Neuronal stem cell (in vitro differentiated cells): ENCODE data around the gene CHRD. TPM values are rescaled to one million over a fixed set of nuclear protein-coding genes. Genes with fewer than 3 reads are reported as not detected.

Source experiments
- DNase-seq: peaks from one replicate; pipeline ENCODE4 v3.0.0-alpha.2; 2013; ENCODE audit warnings: low spot score
- H2AFZ ChIP-seq: one replicate; pipeline ENCODE4 v1.6.1; 2013; ENCODE audit warnings: mild to moderate bottlenecking, low read length, inconsistent platforms
- H2AK5ac ChIP-seq: 2 replicates; pipeline ENCODE4 v1.6.1; 2013; ENCODE audit warnings: low read depth, mild to moderate bottlenecking, inconsistent platforms, low read length, moderate library complexity, mixed read lengths
- H2BK120ac ChIP-seq: 2 replicates; pipeline ENCODE4 v1.6.1; 2013; ENCODE audit warnings: low read depth, mild to moderate bottlenecking, inconsistent platforms, low read length, moderate library complexity, mixed read lengths
- H2BK12ac ChIP-seq: one replicate; pipeline ENCODE4 v1.6.1; 2013; ENCODE audit warnings: low read length, inconsistent platforms
- H2BK15ac ChIP-seq: 2 replicates; pipeline ENCODE4 v1.6.1; 2013; ENCODE audit warnings: mild to moderate bottlenecking, low read length, inconsistent platforms, mixed read lengths
- H2BK5ac ChIP-seq: one replicate; pipeline ENCODE4 v1.6.1; 2013; ENCODE audit warnings: inconsistent platforms, mild to moderate bottlenecking, low read length, moderate library complexity
- H3K14ac ChIP-seq: one replicate; pipeline ENCODE4 v1.6.1; 2013; ENCODE audit warnings: low read length, inconsistent platforms
- H3K18ac ChIP-seq: 2 replicates; pipeline ENCODE4 v1.6.1; 2013; ENCODE audit warnings: low read length, inconsistent platforms
- H3K23ac ChIP-seq: 2 replicates; pipeline ENCODE4 v1.6.1; 2013; ENCODE audit warnings: low read depth, mild to moderate bottlenecking, mixed read lengths, low read length, inconsistent platforms; ENCODE audit not compliant: poor library complexity
- H3K27ac ChIP-seq: replicated peaks from 3 replicates; pipeline ENCODE4 v1.5.1; 2013; ENCODE audit warnings: low read length, inconsistent platforms
- H3K27me3 ChIP-seq, 3 experiments: 2 replicates each; pipeline ENCODE4 v1.6.1; 2013; ENCODE audit warnings: low read length in 3 of 3, mild to moderate bottlenecking in 2 of 3, inconsistent platforms in 1 of 3, low read depth in 1 of 3, mixed read lengths in 1 of 3, moderate library complexity in 1 of 3; ENCODE audit not compliant: control insufficient read depth in 3 of 3, insufficient read depth in 3 of 3
- H3K36me3 ChIP-seq, 2 donors: replicated peaks in 1 of 2; 2 replicates each; pipeline ENCODE4 v1.6.1; 2013; ENCODE audit warnings: low read length in 2 of 2; ENCODE audit not compliant: control insufficient read depth in 2 of 2, insufficient read depth in 2 of 2
- H3K4ac ChIP-seq: 2 replicates; pipeline ENCODE4 v1.6.1; 2013; ENCODE audit warnings: inconsistent platforms, mild to moderate bottlenecking, low read length, moderate library complexity
- H3K4me1 ChIP-seq, 2 donors: 1 replicate in 1 of 2; 2 replicates in 1 of 2; pipeline ENCODE4 v1.6.1; 2013; ENCODE audit warnings: low read length in 2 of 2, low read depth in 1 of 2; ENCODE audit not compliant: control insufficient read depth in 2 of 2, insufficient read depth in 1 of 2
- H3K4me2 ChIP-seq: one replicate; pipeline ENCODE4 v1.6.1; 2013; ENCODE audit warnings: mild to moderate bottlenecking, low read length, inconsistent platforms; ENCODE audit not compliant: insufficient read depth, poor library complexity, severe bottlenecking
- H3K4me3 ChIP-seq, 2 donors: 2 replicates each; pipeline ENCODE4 v1.5.1; 2013; ENCODE audit warnings: low read length in 2 of 2, mild to moderate bottlenecking in 2 of 2, inconsistent platforms in 1 of 2, moderate library complexity in 1 of 2
- H3K79me1 ChIP-seq: one replicate; pipeline ENCODE4 v1.6.1; 2013; ENCODE audit warnings: low read depth, mild to moderate bottlenecking, inconsistent platforms, low read length, moderate library complexity
- H3K9ac ChIP-seq: one replicate; pipeline ENCODE4 v1.6.1; 2013; ENCODE audit warnings: mild to moderate bottlenecking, low read depth, low read length, inconsistent platforms; ENCODE audit not compliant: poor library complexity
- H3K9me3 ChIP-seq, 2 donors: replicated peaks in 1 of 2; 2 replicates each; pipeline versions ENCODE3 to v1.6.1; 2013; ENCODE audit warnings: low read length in 2 of 2, mild to moderate bottlenecking in 2 of 2, inconsistent platforms in 1 of 2, low read depth in 1 of 2, mixed read lengths in 1 of 2, moderate library complexity in 1 of 2; ENCODE audit not compliant: control insufficient read depth in 2 of 2, insufficient read depth in 1 of 2
- H4K8ac ChIP-seq: one replicate; pipeline ENCODE4 v1.6.1; 2013; ENCODE audit warnings: low read depth, mild to moderate bottlenecking, inconsistent platforms, low read length, moderate library complexity
- H4K91ac ChIP-seq: one replicate; pipeline ENCODE4 v1.6.1; 2013; ENCODE audit warnings: low read length, low read depth, mild to moderate bottlenecking, inconsistent platforms; ENCODE audit not compliant: poor library complexity
- WGBS, 2 donors: extraction: QIAGEN DNeasy Blood & Tissue Kit; methylation state at CpG; one replicate each; pipeline ENCODE4 v1.1.7; 2013; ENCODE audit warnings: missing lambda C conversion rate in 2 of 2, mixed read lengths in 1 of 2; ENCODE audit not compliant: insufficient read length in 2 of 2, insufficient replicate concordance in 1 of 2; ENCODE audit errors: extremely low coverage in 2 of 2; 5-methylcytosine and 5-hydroxymethylcytosine counted together
- polyA plus RNA-seq, 2 experiments: library from polyadenylated mRNA; stranded (reverse); fragments of 200-250 nt; gene quantifications; one replicate each; pipeline ENCODE4 v1.2.3, GENCODE V29; 2013

CHRD gene
- 7.2 TPM for polyA plus RNA-seq (2013, experiment 1 of 2)
- polyA plus RNA-seq (2013, experiment 2 of 2), result 7.1 TPM

DNA sequence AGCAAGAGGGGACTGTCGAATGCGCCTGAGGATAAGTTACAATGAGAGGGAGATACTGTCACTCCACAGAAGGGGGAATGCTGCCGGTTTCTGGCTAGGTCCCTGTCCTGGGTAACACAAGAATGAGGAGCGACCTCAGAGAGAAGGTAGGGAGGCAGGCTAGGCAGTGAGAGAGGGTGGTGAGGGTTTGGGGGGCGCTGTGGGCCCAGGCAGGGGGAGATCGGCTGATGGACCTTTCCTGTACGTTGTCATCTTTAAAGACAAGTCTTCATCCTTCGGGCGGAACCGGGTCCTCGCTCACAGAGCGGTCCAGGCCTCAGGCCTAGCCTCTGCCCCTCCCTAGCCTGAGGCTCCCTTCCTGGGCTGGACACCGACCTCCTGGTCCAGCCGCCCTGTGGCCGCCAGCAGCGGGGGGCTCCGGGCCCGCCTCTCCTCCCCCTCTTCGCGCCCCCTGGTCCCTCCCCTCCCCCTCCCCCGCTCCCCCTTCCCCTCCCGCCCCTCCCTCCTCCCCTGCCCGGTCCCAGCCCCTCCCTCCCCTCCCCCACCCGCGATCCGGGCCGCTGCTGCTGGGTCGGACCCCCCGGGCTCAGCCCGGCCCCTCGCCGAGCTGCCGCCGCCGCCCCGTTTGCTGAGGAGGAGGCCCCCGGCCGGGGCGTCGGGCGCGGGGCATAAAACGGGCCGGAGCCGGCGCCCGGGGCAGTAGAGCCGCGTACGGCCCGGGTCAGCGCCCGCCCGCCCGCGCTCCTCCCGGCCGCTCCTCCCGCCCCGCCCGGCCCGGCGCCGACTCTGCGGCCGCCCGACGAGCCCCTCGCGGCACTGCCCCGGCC, at the start of gene CHRD:
Gene CHRD, plus strand, starts transcription at position 697 of the 827 bp plus-strand sequence. CDS start 265 bp downstream, outside the sequence.
- peak within 1 kb of the TSS; percentile 95 for H2AK5ac ChIP-seq
- H3K9ac ChIP-seq, result peak within 1 kb of the TSS; percentile 85
- no peaks in the 10 kb centered on the region for H3K9me3 ChIP-seq
- H3K27ac ChIP-seq, result peak within 1 kb of the TSS; percentile 14
- H2BK12ac ChIP-seq, result peak within 1 kb of the TSS; percentile 91
- WGBS, 2 donors, result no CpG with 5 or more reads among the region's 71 CpGs
- H4K91ac ChIP-seq, result no peak within 1 kb of the TSS
- H3K18ac ChIP-seq, result peak within 1 kb of the TSS; percentile 94
- H3K23ac ChIP-seq, result peak within 1 kb of the TSS; percentile 12
- H4K8ac ChIP-seq, result no peak within 1 kb of the TSS
- H3K27me3 ChIP-seq, result peaks cover 8 to 22% (median 18%) of the 10 kb centered on the region in 3 experiments
- H3K4me3 ChIP-seq, result peak within 1 kb of the TSS; percentile 45 to 81
- H3K36me3 ChIP-seq, result peaks cover 0 to 8% of the 10 kb centered on the region in 2 donors
- H2BK15ac ChIP-seq, result peak within 1 kb of the TSS; percentile 81
- H3K4me2 ChIP-seq, result peak within 1 kb of the TSS; percentile 87
- DNase-seq, result no peak
- no peaks in the 10 kb centered on the region for H3K79me1 ChIP-seq
- H3K4me1 ChIP-seq, result peaks cover 26 to 41% of the 10 kb centered on the region in 2 donors
- peak within 1 kb of the TSS; percentile 12 for H3K4ac ChIP-seq
- H2AFZ ChIP-seq, result peak within 1 kb of the TSS; percentile 89
- no peak within 1 kb of the TSS for H2BK120ac ChIP-seq
- H3K14ac ChIP-seq, result peak within 1 kb of the TSS; percentile 90
- H2BK5ac ChIP-seq, result peak within 1 kb of the TSS; percentile 71

GRCh38 chr3:184332370-184333090, 47.3 kb upstream of the CHRD start:
- H3K4me3 ChIP-seq, result peak overlapping the region in 1 of 2 donors; percentile 45
- no peak for DNase-seq
- peaks cover 3% of the 10 kb centered on the region for H3K79me1 ChIP-seq
- no peak overlapping the region for H3K4me2 ChIP-seq
- no peak overlapping the region for H3K14ac ChIP-seq
- H4K8ac ChIP-seq, result no peak overlapping the region
- no peak overlapping the region for H3K27ac ChIP-seq
- H3K23ac ChIP-seq, result no peak overlapping the region
- H3K9me3 ChIP-seq, result no peaks in the 10 kb centered on the region
- H2BK15ac ChIP-seq, result no peak overlapping the region
- no peak overlapping the region for H3K4ac ChIP-seq
- H2BK5ac ChIP-seq, result no peak overlapping the region
- H3K9ac ChIP-seq, result peak overlapping the region; percentile 78
- no peak overlapping the region for H2BK12ac ChIP-seq
- no peak overlapping the region for H2BK120ac ChIP-seq
- H2AFZ ChIP-seq, result no peak overlapping the region
- no peaks in the 10 kb centered on the region for H3K27me3 ChIP-seq
- no peak overlapping the region for H2AK5ac ChIP-seq
- H4K91ac ChIP-seq, result no peak overlapping the region
- WGBS, 2 donors, result no CpG with 5 or more reads among the region's 10 CpGs
- peaks cover 11 to 16% of the 10 kb centered on the region in 2 donors for H3K4me1 ChIP-seq
- H3K18ac ChIP-seq, result no peak overlapping the region
- peaks cover 54 to 81% of the 10 kb centered on the region in 2 donors for H3K36me3 ChIP-seq

- Histone ChIP-seq H4K91ac (no peak overlapping the region), H2BK120ac (no peak overlapping the region), H2BK12ac (no peak overlapping the region), H3K9ac (no peak overlapping the region), H3K23ac (no peak overlapping the region), H3K4me1 (peaks cover 12 to 22% of the 10 kb centered on the region in 2 donors), H4K8ac (no peak overlapping the region), H3K14ac (no peak overlapping the region), H3K4me3 (no peak overlapping the region), H2BK15ac (no peak overlapping the region), H3K36me3 (peaks cover 49 to 75% of the 10 kb centered on the region in 2 donors), H2BK5ac (no peak overlapping the region), H3K9me3 (no peaks in the 10 kb centered on the region), H2AFZ (no peak overlapping the region), H2AK5ac (no peak overlapping the region), H3K4me2 (no peak overlapping the region), H3K27ac (no peak overlapping the region), H3K79me1 (peaks cover 3% of the 10 kb centered on the region), H3K27me3 (no peaks in the 10 kb centered on the region), H3K18ac (no peak overlapping the region), H3K4ac (no peak overlapping the region)
- no CpG with 5 or more reads among the region's 6 CpGs for WGBS, 2 donors
- DNase-seq, result no peak
Observed at GRCh38 chr3:184333190-184333589, 46.7 kb upstream of the CHRD start.

DNA sequence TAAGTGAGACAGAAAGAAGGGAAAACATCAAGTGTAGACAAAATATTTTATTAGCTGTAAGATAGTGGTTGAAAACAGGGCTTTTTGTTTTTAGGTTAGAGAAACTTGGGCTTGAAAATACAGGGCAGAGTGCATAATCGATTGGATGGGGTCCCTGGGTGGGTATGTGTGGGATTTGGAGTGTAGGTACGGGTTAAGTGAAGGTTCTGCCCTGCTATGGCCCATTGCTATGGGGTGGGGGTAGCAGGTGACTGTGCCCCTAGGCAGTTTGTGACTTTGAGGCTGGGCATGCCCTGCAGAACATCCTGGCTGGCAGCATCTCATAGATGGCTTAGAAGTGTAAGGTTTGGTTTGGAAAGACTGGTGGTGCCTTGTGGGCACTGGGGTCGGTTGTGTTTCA, 46.2 kb upstream of the CHRD start:
- DNase-seq, result no peak
- Histone ChIP-seq H4K8ac (no peak overlapping the region), H3K27ac (no peak overlapping the region), H2BK12ac (no peak overlapping the region), H3K4ac (no peak overlapping the region), H3K9ac (no peak overlapping the region), H3K4me2 (no peak overlapping the region), H3K27me3 (no peaks in the 10 kb centered on the region), H4K91ac (no peak overlapping the region), H3K9me3 (no peaks in the 10 kb centered on the region), H3K4me1 (peaks cover 15 to 26% of the 10 kb centered on the region in 2 donors), H3K36me3 (peaks cover 44 to 70% of the 10 kb centered on the region in 2 donors), H3K18ac (no peak overlapping the region), H2BK15ac (no peak overlapping the region), H3K14ac (no peak overlapping the region), H2AK5ac (no peak overlapping the region), H3K23ac (peak overlapping the region; percentile 34), H3K79me1 (peaks cover 3% of the 10 kb centered on the region), H2BK120ac (no peak overlapping the region), H3K4me3 (no peak overlapping the region), H2AFZ (no peak overlapping the region), H2BK5ac (no peak overlapping the region)
- WGBS, 2 donors, result no CpG with 5 or more reads among the region's 3 CpGs
